ENCODE results near the gene ABCA13.

- TF ChIP-seq CEBPB (IDR thresholded peaks at IDR 0.05) (no peak), RAD21 (IDR thresholded peaks at IDR 0.05; ENCODE audit: low read depth) (no peak), TEAD4 (IDR thresholded peaks at IDR 0.05) (no peak), REST (IDR thresholded peaks at IDR 0.05; ENCODE audit: low read depth) (no peak), TCF12 (IDR thresholded peaks at IDR 0.05; ENCODE audit: low read depth) (no peak), EP300 (IDR thresholded peaks at IDR 0.05; ENCODE audit: borderline replicate concordance) (no peak), FOXM1 (IDR thresholded peaks at IDR 0.05; ENCODE audit: borderline replicate concordance, low read depth) (no peak), TAF1 (IDR thresholded peaks at IDR 0.05; ENCODE audit: low read depth) (no peak), ZBTB7A (IDR thresholded peaks at IDR 0.05; ENCODE audit: low read depth) (no peak), CREB1 (IDR thresholded peaks at IDR 0.05; ENCODE audit: low read depth) (no peak), USF1 (IDR thresholded peaks at IDR 0.05) (no peak)
These were observed 114.1 kb downstream of the ABCA13 start for GRCh38 chr7:48285373-48285772.

Measured in Ishikawa (cell line).